Stimulated activated naive CD8-positive, alpha-beta T cell treated with anti-CD3 and anti-CD28 coated beads, Interleukin-15, Interleukin-2, amounts not matched to agents 100 ng/mL and 50 ng/mL, for 24 hours (primary cell): ENCODE measurements around the gene CTBP2.

Experiments
- H3K27ac Mint-ChIP-seq: one replicate; pipeline ENCODE4 v1.8.0; 2021; ENCODE audit warnings: mild to moderate bottlenecking, mixed read lengths
- H3K27me3 Mint-ChIP-seq: one replicate; pipeline ENCODE4 v1.8.0; 2021; ENCODE audit warnings: mixed read lengths
- H3K36me3 Mint-ChIP-seq: one replicate; pipeline ENCODE4 v1.8.0; 2021; ENCODE audit warnings: low read depth, mixed read lengths
- H3K4me1 Mint-ChIP-seq: one replicate; pipeline ENCODE4 v1.8.0; 2021; ENCODE audit warnings: low read depth, mixed read lengths
- H3K4me3 Mint-ChIP-seq: one replicate; pipeline ENCODE4 v1.8.0; 2021; ENCODE audit warnings: mild to moderate bottlenecking, mixed read lengths
- H3K9me3 Mint-ChIP-seq: one replicate; pipeline ENCODE4 v1.8.0; 2021; ENCODE audit warnings: mixed read lengths

The CTBP2 gene

GRCh38 chr10:124999433-125000365 is 160.7 kb downstream of the CTBP2 start:
- no peaks in the 10 kb centered on the region for H3K4me1 Mint-ChIP-seq
- no peak overlapping the region for H3K27ac Mint-ChIP-seq
- H3K27me3 Mint-ChIP-seq = no peaks in the 10 kb centered on the region
- no peaks in the 10 kb centered on the region for H3K9me3 Mint-ChIP-seq
- no peaks in the 10 kb centered on the region for H3K36me3 Mint-ChIP-seq
- no peak overlapping the region for H3K4me3 Mint-ChIP-seq

- Mint-ChIP-seq H3K27me3 (no peaks in the 10 kb centered on the region), H3K9me3 (no peaks in the 10 kb centered on the region), H3K27ac (no peak overlapping the region), H3K4me3 (no peak overlapping the region), H3K4me1 (no peaks in the 10 kb centered on the region), H3K36me3 (no peaks in the 10 kb centered on the region)
These were observed 161.6 kb downstream of the CTBP2 start for GRCh38 chr10:124998624-124999291.

- Mint-ChIP-seq H3K36me3 (no peaks in the 10 kb centered on the region), H3K27ac (no peak overlapping the region), H3K4me1 (no peaks in the 10 kb centered on the region), H3K9me3 (no peaks in the 10 kb centered on the region), H3K27me3 (no peaks in the 10 kb centered on the region), H3K4me3 (no peak overlapping the region)
These were observed 162.4 kb downstream of the CTBP2 start for GRCh38 chr10:124997771-124998623.

GRCh38 chr10:124997306-124997705 is 163.1 kb downstream of the CTBP2 start:
- Mint-ChIP-seq H3K36me3 (no peaks in the 10 kb centered on the region), H3K27ac (no peak overlapping the region), H3K27me3 (no peaks in the 10 kb centered on the region), H3K4me1 (no peaks in the 10 kb centered on the region), H3K4me3 (no peak overlapping the region), H3K9me3 (no peaks in the 10 kb centered on the region)

- Mint-ChIP-seq H3K27ac (no peak overlapping the region), H3K36me3 (no peaks in the 10 kb centered on the region), H3K4me1 (no peaks in the 10 kb centered on the region), H3K9me3 (no peaks in the 10 kb centered on the region), H3K4me3 (no peak overlapping the region), H3K27me3 (no peaks in the 10 kb centered on the region)
These were observed 163.5 kb downstream of the CTBP2 start for GRCh38 chr10:124996854-124997215.

GRCh38 chr10:124996127-124996853 is 164.1 kb downstream of the CTBP2 start:
- Mint-ChIP-seq H3K9me3 (no peaks in the 10 kb centered on the region), H3K27me3 (no peaks in the 10 kb centered on the region), H3K27ac (no peak overlapping the region), H3K4me1 (no peaks in the 10 kb centered on the region), H3K36me3 (no peaks in the 10 kb centered on the region), H3K4me3 (no peak overlapping the region)

GRCh38 chr10:124995605-124996004 is 164.8 kb downstream of the CTBP2 start:
- Mint-ChIP-seq H3K4me1 (no peaks in the 10 kb centered on the region), H3K36me3 (no peaks in the 10 kb centered on the region), H3K4me3 (no peak overlapping the region), H3K27me3 (no peaks in the 10 kb centered on the region), H3K27ac (no peak overlapping the region), H3K9me3 (no peaks in the 10 kb centered on the region)

- Mint-ChIP-seq H3K27ac (no peak overlapping the region), H3K4me1 (no peaks in the 10 kb centered on the region), H3K9me3 (no peaks in the 10 kb centered on the region), H3K27me3 (no peaks in the 10 kb centered on the region), H3K4me3 (no peak overlapping the region), H3K36me3 (no peaks in the 10 kb centered on the region)
These were observed 165.5 kb downstream of the CTBP2 start for GRCh38 chr10:124994573-124995473.

GRCh38 chr10:124993736-124994451 is 166.5 kb downstream of the CTBP2 start:
- H3K36me3 Mint-ChIP-seq = peaks cover 6% of the 10 kb centered on the region
- no peak overlapping the region for H3K27ac Mint-ChIP-seq
- H3K27me3 Mint-ChIP-seq = no peaks in the 10 kb centered on the region
- no peak overlapping the region for H3K4me3 Mint-ChIP-seq
- no peaks in the 10 kb centered on the region for H3K4me1 Mint-ChIP-seq
- no peaks in the 10 kb centered on the region for H3K9me3 Mint-ChIP-seq

GRCh38 chr10:124993345-124993708 is 167.0 kb downstream of the CTBP2 start:
- Mint-ChIP-seq H3K4me3 (no peak overlapping the region), H3K27me3 (no peaks in the 10 kb centered on the region), H3K9me3 (no peaks in the 10 kb centered on the region), H3K27ac (no peak overlapping the region), H3K36me3 (peaks cover 9% of the 10 kb centered on the region), H3K4me1 (no peaks in the 10 kb centered on the region)

GRCh38 chr10:124992462-124993344 is 167.7 kb downstream of the CTBP2 start:
- H3K9me3 Mint-ChIP-seq = no peaks in the 10 kb centered on the region
- H3K27ac Mint-ChIP-seq = no peak overlapping the region
- no peak overlapping the region for H3K4me3 Mint-ChIP-seq
- H3K27me3 Mint-ChIP-seq = no peaks in the 10 kb centered on the region
- no peaks in the 10 kb centered on the region for H3K4me1 Mint-ChIP-seq
- peaks cover 12% of the 10 kb centered on the region for H3K36me3 Mint-ChIP-seq

GRCh38 chr10:124991835-124992234 is 168.5 kb downstream of the CTBP2 start:
- Mint-ChIP-seq H3K9me3 (no peaks in the 10 kb centered on the region), H3K4me3 (no peak overlapping the region), H3K27me3 (no peaks in the 10 kb centered on the region), H3K36me3 (peaks cover 16% of the 10 kb centered on the region), H3K4me1 (no peaks in the 10 kb centered on the region), H3K27ac (no peak overlapping the region)
